ENCODE measurements around the gene CEP43.

The CEP43 gene

GRCh38 chr6:166952567-166953486, 46.4 kb upstream of the CEP43 start:
- DNase-seq (ENCODE audit: low read depth) = no peak
- no peak overlapping the region for H3K4me3 ChIP-seq (ENCODE audit: low read length)
- no peak for TF ChIP-seq CTCF (conservative IDR thresholded peaks at IDR 0.05; ENCODE audit: low read length)

DNA sequence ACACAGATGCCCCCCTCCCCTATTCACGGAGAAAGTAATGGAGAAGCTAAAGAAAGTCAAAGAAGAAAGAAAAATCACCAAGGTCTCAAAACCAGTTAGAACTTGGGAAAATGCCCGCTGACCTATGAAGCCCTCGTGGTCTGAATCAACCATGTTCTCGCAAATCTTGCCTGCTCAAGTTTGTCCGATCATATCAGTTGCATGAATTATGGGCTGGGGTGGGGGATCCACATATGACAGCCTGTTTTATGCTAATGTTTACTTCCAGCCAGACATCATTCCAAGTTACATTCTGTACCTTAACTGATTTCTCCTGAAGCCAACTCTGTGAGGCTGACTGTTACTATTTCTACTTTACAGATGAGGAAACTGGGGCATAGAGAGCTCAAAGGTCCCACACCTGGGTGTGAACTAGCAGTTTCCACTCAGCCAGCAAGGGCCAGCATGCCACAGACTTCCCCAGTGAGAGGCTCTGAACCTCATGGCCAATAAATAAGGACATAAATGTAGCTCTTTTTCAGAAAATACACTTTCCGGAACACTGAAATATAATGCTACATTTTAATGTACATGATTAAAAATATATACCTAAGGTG, 45.0 kb upstream of the CEP43 start:
- no peak for DNase-seq (ENCODE audit: low read depth)
- no peak for TF ChIP-seq CTCF (conservative IDR thresholded peaks at IDR 0.05; ENCODE audit: low read length)
- no peak overlapping the region for H3K4me3 ChIP-seq (ENCODE audit: low read length)

DNA sequence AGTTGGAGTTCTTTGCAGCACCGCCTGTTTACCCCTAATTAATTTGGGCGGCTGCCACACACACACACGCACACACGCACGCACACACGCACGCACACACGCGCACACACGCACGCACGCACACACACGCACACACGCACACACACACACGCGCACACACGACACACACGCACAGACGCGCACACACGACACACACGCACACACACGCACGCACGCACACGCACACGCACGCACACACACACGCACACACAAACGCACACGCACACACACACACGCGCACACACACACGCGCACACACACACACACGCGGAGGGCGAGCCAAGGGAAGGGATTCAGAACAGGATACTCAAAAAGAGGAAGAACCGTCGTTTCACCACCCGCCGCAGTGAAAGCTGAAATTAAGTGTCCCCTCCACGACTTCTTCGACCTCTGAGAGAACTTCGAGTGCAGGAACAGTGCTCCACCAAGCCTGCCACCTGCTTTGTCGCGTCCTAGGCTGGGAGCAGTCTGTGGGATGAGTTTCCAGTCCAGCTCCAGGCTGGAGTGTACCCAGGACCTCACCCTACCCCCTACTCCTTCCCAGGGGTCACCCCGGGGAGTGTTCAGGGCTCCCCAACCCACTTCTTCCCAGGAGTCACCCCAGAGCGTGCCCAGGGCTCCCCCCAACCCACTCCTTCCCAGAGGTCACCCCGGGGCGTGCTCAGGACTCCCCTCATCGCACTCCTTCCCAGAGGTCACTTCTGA, 43.9 kb upstream of the CEP43 start:
- DNase-seq (ENCODE audit: low read depth) = no peak
- peak overlapping the region; percentile 78 for H3K4me3 ChIP-seq (ENCODE audit: low read length)
- TF ChIP-seq CTCF (conservative IDR thresholded peaks at IDR 0.05; ENCODE audit: low read length) = no peak

GRCh38 chr6:166955865-166956443, 43.2 kb upstream of the CEP43 start:
- no peak for DNase-seq (ENCODE audit: low read depth)
- H3K4me3 ChIP-seq (ENCODE audit: low read length) = peak overlapping the region; percentile 78
- no peak for TF ChIP-seq CTCF (conservative IDR thresholded peaks at IDR 0.05; ENCODE audit: low read length)

DNA sequence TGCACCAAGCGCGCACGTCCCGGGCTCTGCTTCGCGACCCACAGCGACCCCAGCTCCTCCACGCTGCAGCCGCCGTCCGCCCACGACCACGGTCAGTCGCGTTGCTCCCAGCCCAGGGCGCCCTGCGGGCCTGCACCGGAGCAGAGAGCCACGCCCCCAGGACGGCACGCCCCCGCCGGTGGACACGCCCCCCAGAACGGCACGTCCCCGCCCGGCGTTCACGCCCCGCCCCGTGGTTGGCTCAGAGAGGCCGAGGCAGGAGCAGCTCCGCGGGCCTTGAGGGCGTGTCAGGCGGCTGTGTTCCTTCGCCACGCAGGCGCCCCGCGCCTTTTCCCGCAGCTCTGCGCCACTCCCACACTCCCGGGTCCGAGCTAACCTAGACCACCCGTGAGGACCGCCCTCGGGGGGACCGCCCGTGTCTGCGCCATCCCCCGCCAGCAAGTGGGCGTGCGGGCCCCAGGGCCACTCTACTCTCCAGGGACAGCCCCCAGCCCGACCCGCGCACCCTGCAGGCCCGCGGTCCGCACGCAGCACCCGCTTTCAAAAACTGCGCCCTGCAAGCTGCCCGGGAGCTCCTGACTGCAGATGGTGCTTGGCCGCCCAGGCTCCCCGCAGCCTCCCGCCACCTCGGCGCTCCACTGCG, 42.6 kb upstream of the CEP43 start, which contains the start of gene RNASET2:
TSS of gene RNASET2 (minus strand) at position 107 of the 643 bp plus-strand sequence. CDS start 368 bp downstream, outside the sequence.
- TF ChIP-seq CTCF (conservative IDR thresholded peaks at IDR 0.05; ENCODE audit: low read length) = no peak
- peak within 1 kb of the TSS; percentile 78 for H3K4me3 ChIP-seq (ENCODE audit: low read length)
- peak; percentile 88 for DNase-seq (ENCODE audit: low read depth)

DNA sequence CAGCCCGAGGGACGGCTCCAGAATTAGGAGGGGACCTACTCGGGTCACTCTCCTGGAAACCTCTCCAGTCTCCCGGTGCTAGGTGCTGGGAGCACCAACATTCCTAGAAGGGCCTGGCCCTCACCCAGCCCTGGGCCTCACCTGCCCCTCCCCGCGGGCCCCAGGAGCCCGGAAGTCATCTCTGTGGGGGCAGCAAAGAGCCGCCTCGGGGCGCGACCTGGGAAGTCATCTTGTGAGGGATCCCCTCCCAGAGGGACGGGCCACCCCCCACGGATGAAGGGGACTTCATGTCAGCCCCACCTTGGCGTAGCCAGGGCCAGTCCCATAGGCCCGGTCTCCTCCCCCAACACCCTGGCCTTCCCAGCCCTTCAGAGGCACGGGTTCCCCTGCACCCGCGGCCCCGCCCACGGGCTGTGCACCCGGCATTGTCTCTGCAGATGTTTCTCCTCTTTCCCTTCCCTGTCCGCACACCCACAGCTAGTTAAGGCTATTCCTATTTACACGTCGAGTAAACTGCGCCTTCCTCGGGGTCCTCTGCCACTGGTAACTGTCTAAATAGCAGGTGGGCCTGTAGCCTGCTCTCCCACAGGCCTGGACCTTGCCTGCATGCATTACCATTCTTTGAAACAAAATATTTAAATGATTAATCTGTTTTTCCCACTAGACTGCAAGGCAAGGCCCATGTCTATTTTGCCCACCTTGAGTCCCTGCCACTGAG, 42.0 kb upstream of the CEP43 start:
- peak; percentile 35 for DNase-seq (ENCODE audit: low read depth)
- TF ChIP-seq CTCF (conservative IDR thresholded peaks at IDR 0.05; ENCODE audit: low read length) = no peak
- H3K4me3 ChIP-seq (ENCODE audit: low read length) = peak overlapping the region; percentile 78

All from AG10803 (cell line).